GM11168 (cell line): Measurements from ENCODE around the gene CAMK1D.

Experiments
- in situ Hi-C: fragments of 300-500 bp; cut with MboI; formaldehyde crosslinking; loops from one replicate; pipeline ENCODE4 v1.12.0; 2022; ENCODE audit warnings: low sequenced_read_pairs; ENCODE audit not compliant: unreplicated experiment

The CAMK1D gene

GRCh38 chr10:12757351-12757750, 408.0 kb downstream of the CAMK1D start:
- in situ Hi-C loops = no loop called here

- in situ Hi-C loops = no loop called here
Observed at GRCh38 chr10:12758271-12758670, 408.9 kb downstream of the CAMK1D start.

GRCh38 chr10:12766223-12766622, 416.9 kb downstream of the CAMK1D start:
- in situ Hi-C loops = no loop called here

GRCh38 chr10:12768156-12769100, 419.1 kb downstream of the CAMK1D start:
- in situ Hi-C loops = no loop called here

- in situ Hi-C loops = no loop called here
Observed at GRCh38 chr10:12769323-12770044, 420.1 kb downstream of the CAMK1D start.

GRCh38 chr10:12771981-12772760, 422.8 kb downstream of the CAMK1D start:
- in situ Hi-C loops = no loop called here

GRCh38 chr10:12772797-12773587, 423.6 kb downstream of the CAMK1D start:
- in situ Hi-C loops = no loop called here

- in situ Hi-C loops = no loop called here
Observed at GRCh38 chr10:12774204-12774894, 425.0 kb downstream of the CAMK1D start.

- in situ Hi-C loops = no loop called here
Observed at GRCh38 chr10:12777840-12778585, 428.7 kb downstream of the CAMK1D start.

GRCh38 chr10:12780634-12781601, 431.6 kb downstream of the CAMK1D start:
- in situ Hi-C loops = no loop called here

GRCh38 chr10:12781976-12782375, 432.6 kb downstream of the CAMK1D start:
- in situ Hi-C loops = no loop called here

- in situ Hi-C loops = no loop called here
Observed at GRCh38 chr10:12782537-12782936, 433.2 kb downstream of the CAMK1D start.

GRCh38 chr10:12783293-12783692, 433.9 kb downstream of the CAMK1D start:
- in situ Hi-C loops = no loop called here

- in situ Hi-C loops = no loop called here
Observed at GRCh38 chr10:12784646-12785045, 435.3 kb downstream of the CAMK1D start.

- in situ Hi-C loops = no loop called here
Observed at GRCh38 chr10:12785415-12785831, 436.1 kb downstream of the CAMK1D start.

GRCh38 chr10:12787297-12787696, 437.9 kb downstream of the CAMK1D start:
- in situ Hi-C loops = no loop called here

- in situ Hi-C loops = no loop called here
Observed at GRCh38 chr10:12788277-12788676, 438.9 kb downstream of the CAMK1D start.
